GM18867 (cell line): ENCODE data around the gene IGDCC3.

Experiments
- ATAC-seq: cut with Tn5 transposase; IDR thresholded peaks from one replicate; pipeline ENCODE4 v1.9.1; 2021; ENCODE audit warnings: mild to moderate bottlenecking, moderate library complexity; ENCODE audit not compliant: unreplicated experiment

IGDCC3 gene

DNA sequence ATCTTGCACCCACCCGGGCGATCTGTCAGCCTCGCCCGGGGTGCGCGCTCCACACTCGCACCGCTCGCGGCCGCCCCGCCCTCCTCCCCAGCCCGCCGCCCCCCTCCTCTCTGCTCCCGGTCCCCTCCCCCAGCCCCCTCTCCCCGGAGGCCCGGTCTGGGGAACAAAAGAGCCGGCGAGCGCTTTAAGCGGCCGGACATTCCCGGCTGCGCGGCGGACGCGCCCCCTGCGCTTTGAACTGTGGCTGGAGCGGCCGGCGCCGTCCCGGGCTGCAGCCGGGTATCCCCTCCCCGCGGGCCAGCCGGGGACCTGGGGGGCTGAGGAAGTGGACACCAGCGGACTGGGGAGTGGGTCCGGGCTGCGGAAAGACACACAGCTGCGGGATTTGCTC, at the start of gene IGDCC3:
IGDCC3 (minus strand) TSS at position 27 of the 391 bp plus-strand sequence. CDS start 214 bp downstream, outside the sequence.
- no peak for ATAC-seq

DNA sequence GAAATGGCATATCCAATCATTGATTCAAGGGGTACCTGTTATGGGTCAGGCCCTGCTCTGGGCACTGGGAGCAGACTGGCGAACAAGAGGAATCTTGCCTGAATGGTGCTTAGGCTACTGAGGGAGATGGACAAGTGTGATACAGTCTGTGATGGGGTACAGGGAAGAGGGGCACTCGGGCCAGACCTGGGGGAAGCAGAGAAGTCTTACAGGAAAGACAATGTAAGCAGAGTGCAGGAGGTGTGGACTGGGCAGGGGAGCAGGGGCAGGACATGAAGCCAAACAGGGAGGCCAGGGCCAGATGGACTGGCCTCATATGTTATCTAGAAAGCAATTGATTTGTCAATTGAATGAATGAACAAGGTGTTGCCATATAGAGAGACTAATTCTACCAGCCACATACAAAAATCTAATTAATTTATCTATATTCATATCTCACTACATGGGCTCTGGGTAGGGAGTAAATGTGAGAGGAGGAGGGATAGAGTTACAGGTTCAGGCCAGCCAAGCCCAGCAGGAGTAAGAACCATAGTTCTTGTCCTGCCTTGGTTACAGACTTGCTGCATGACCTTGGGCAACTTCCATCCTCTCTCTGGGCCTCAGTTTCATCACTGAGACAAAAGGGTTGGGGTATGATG, 48.5 kb upstream of the IGDCC3 start:
- no peak for ATAC-seq

DNA sequence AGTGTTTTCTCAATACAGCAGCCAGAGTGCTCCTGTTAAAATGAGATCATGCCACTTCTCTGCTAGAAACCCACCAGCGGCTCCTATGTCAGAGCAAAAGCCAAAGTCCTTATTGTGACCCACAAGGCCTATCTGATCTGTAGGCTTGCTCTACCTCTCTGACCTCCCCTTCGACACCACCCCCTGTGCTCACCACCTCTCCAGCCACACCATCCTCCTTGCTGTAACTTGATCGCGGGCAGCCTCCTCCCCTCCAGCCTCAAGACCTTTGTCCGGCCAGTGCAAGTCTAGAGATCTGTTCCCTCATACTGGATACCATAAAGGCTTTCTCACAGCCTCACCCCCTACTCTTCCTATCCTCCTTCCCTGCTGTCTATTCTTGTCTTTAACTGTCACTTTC, 46.9 kb upstream of the IGDCC3 start:
- ATAC-seq, result no peak

DNA sequence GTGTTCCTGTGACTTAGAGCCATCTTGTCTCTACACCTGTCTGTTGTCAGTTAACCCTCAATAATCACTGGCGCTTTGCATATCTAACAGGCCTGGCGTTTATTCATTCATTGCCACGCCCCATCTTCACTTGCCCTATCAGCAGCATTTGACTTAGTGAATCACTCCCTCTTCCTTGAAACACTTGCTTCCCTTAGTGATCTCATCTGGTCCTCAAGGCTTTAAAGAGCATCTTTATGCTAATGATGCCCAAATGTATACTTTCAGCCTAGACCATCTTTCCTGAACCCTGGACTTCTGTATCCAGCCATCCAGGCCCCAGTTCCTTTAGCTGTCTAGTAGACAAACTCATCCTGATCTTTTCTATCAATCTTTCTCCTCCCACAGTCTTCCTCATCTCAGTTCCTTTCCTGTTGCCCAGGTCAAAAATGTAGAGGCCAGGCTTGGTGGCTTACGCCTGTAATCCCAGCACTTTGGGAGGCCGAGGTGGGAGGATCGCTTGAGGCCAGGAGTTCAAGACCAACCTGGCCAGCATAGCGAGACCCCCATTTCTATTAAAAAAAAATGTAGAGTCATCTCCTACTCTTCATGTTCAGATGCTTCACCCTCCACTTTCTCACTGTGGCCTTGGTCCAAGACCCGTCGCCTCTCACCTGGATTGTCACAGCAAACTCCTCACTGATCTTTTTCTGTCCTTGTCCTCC, 46.3 kb upstream of the IGDCC3 start:
- no peak for ATAC-seq

- ATAC-seq, result no peak
Measured at GRCh38 chr15:65423150-65423975, 45.6 kb upstream of the IGDCC3 start.

GRCh38 chr15:65421360-65422215, 43.8 kb upstream of the IGDCC3 start:
- ATAC-seq, result no peak

GRCh38 chr15:65420975-65421359, 43.2 kb upstream of the IGDCC3 start:
- no peak for ATAC-seq

- ATAC-seq, result no peak
Measured at GRCh38 chr15:65418596-65418995, 40.8 kb upstream of the IGDCC3 start.

DNA sequence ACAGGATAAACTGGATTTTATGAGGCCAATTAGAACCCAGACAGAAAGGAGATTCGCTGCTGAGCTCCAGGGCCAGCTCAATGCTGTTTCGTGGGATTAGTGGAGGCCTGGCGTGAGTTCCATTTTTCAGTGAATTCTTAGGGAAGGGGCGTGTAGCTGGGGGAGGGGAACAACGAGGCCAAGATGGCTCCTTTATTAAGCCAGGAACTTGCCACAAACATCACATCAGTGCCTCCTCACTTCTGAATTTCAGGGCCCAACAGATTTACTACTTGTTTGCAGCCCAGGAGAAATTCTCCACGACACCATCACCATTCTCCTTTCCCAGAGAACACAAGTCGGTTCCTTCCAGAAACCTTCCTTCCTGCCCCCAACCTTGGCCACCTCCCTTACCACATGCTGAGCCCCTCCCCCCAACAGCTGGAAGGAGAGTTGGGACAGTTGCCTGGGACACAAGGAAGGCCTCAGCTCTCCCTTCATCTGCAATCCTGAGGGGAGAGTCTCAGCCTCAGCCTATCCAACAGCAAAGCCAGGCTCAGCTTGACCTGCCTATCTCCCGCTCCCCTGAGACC, 39.1 kb upstream of the IGDCC3 start:
- no peak for ATAC-seq

DNA sequence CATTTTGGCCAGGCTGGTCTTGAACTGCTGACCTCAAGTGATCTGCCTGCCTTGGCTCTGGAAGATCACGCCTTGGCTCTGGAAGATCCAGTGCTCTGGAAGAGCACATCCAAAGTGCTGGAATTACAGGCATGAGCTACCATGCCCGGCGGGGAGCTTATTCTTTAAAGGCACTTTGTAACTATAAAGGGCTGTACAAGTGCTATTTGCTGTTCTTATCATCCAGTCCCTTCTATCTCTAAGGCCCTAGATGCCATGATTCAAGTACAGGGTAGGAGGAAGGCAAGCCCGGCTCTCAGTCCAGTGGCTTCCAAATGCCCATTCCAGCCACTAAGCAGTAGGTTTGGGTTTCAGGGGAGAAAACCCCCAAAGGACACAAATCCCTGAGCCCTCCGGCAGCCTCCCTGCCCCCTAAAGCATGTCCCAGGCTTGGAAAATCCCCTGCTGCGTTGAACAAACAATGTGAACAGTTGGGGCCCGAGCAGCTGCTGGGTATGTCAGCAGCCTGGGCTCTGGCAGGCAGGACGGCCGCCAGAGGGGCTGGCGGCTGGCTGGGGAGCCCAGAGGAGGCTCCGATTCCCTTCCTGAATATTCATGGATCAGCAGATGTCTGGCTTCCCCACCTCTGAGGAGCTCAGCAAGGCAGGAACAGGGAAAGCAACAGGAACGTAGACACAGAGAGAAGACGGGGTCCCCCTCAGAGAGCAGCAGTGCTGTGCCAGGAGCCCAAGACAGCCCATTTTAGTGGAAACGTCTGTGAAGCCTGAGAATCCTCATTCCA, 37.2 kb upstream of the IGDCC3 start:
- ATAC-seq, result no peak

DNA sequence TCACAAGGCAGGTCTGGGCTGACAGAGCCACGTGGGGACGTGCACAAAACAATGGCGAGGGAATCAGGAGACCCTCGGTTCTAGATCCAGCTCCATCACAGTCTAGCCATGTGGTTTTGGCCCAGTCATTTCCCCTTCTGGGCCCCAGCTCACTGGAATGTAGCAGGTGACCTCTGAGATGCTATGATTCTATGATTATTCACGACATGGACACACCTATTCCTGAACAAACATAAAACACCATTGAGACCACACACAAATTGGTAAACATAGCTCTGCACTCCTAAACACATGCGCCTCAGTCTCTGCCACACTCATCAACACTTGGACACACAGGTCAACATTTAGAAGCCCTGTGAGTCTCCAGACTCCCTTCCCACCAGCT, 36.0 kb upstream of the IGDCC3 start:
- no peak for ATAC-seq

DNA sequence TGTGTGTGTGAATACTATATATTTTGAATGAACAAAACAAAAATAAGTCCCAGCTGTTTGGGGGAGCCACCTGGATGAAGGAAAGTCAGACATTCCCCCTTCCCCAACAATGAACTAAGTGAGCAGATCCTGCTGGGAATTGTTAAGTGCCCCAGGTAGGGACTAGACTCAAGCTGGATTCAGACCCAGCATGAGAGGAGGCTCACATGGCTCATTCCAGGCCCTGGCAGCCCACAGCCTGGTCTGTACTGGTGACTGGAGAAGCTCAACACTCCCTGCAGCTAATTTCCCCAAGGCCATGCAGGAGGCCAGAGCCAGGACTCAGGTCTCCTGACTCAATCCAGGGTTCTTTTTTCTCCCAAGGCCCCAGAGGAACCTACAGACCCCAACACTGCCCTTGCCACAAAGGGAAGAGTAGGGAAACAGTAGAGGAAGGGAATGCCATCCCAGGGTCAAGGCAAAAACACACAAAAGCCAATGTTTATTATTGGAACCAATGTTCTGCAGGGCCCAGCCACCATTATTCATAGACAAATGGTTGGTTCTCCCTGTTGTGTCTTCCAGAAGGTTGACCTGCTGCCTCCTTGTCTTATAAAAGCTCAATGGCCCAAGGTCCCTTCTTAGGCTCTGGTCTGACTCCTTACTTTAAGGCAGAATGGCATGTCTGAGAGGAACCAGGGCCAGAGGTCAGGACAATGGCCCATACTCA, 35.4 kb upstream of the IGDCC3 start:
- no peak for ATAC-seq

- no peak for ATAC-seq
Measured at GRCh38 chr15:65412556-65412955, 34.8 kb upstream of the IGDCC3 start.

DNA sequence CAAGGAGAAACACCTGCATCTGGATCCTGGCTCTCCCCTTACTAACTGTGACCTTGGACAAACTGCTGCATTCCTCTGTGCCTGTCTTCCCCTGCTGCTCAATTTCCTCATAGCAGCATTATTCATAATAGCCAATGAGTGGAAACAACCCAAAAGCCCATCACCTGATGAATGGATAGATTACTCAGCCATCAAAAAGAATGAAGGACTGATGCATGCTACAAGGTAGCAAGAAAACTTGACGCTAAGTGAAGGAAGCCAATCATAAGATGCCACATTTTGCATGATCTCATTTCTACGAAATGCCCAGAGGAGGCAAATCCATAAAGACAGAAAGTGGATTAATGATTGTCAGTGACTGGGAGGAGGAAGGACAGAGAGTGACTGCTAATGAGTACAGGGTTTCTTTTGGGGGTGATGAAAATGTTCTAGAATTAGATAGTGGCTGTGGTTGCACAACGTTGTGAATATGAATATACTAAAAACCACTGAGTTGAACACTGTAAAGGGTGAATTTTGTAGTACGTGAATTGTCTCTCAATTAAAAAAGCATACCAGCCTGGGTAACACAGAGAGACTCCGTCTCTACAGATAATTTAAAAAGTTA, 33.8 kb upstream of the IGDCC3 start:
- ATAC-seq, result no peak

- no peak for ATAC-seq
Measured at GRCh38 chr15:65410972-65411371, 33.2 kb upstream of the IGDCC3 start.

- no peak for ATAC-seq
Measured at GRCh38 chr15:65410036-65410435, 32.2 kb upstream of the IGDCC3 start.

GRCh38 chr15:65409036-65409631, 31.3 kb upstream of the IGDCC3 start:
- ATAC-seq, result peak; percentile 53

DNA sequence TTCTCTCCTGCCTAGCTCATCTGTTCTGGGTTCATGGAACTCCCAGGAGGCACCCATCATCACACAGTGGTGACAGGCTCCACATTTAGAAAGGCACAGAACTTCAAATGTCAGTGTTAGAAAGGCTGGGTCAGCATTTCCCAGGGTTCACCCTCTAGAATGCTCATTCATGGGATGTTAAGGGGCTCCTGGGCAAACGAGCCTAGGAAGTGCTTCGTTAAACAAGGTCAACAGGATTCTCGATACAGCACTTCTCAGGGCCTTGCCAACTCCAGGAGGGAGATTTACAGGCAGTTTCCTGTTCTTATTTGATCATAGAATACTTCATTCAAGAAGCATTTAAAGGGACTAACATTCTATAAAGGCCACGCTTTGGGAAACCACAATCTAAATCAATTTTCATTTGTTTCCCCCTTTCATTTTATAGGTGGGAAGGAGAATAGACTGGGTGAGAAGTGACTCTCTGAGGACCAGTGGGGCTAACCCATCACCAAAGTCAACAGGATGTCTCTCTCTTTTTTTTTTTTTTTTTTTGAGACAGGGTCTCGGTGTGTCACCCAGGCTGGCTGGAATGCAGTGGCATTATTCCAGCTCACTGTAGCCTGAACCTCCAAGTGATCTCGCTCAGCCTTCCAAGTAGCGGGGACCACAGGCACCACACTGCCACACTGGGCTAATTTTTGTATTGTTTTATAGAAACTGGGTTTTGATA, 30.7 kb upstream of the IGDCC3 start:
- no peak for ATAC-seq
